Endothelial cell of umbilical vein (primary cell): ENCODE data around the gene SLC25A21. TPM values are rescaled to one million over a fixed set of nuclear protein-coding genes. Genes with fewer than 3 reads are reported as not detected.

Source experiments
- BruUV-seq: library from RNA; stranded (reverse); fragments of 400-500 nt; replicated peaks from 2 replicates; lab custom pipeline; 2021; lab: Mats Ljungman, UMichigan
- CTCF ChIA-PET: fragments of 300-600, 350-600 bp; sonication (Branson Sonifier 250); formaldehyde crosslinking; loops from one replicate; lab custom pipeline; 2021; ENCODE audit warnings: antibody characterized with exemption, inconsistent platforms; lab: Charles Lee
- POLR2A ChIA-PET: fragments of 300-600, 350-600 bp; sonication (Branson Sonifier 250); formaldehyde crosslinking; loops from one replicate; lab custom pipeline; 2021; ENCODE audit warnings: antibody characterized with exemption, inconsistent platforms; lab: Charles Lee
- DNase-seq: peaks from one replicate; pipeline ENCODE4 v3.0.0-alpha.2; 2011; ENCODE audit warnings: low read depth, low spot score
- FAIRE-seq: peaks from 2 replicates; lab custom pipeline; 2011; peaks lifted over from hg19 to GRCh38; lab: Jason Lieb, UNC
- H2AFZ ChIP-seq: 2 replicates; pipeline ENCODE4 v1.6.0; 2012; ENCODE audit warnings: low read depth, low read length, control low read depth, inconsistent platforms
- H3K27ac ChIP-seq: 2 replicates; pipeline ENCODE4 v1.5.1; 2011; ENCODE audit warnings: low read depth, mild to moderate bottlenecking, control low read depth, low read length, moderate library complexity; ENCODE audit not compliant: insufficient read depth
- H3K27me3 ChIP-seq, 2 experiments: 2 replicates each; pipeline versions ENCODE4 v1.6.0 to v1.6.1; 2011; ENCODE audit warnings: low read length in 2 of 2, mixed read lengths in 1 of 2; ENCODE audit not compliant: control insufficient read depth in 2 of 2, insufficient read depth in 2 of 2
- H3K36me3 ChIP-seq, 2 experiments: 2 replicates in 1 of 2; 3 replicates in 1 of 2; pipeline ENCODE4 v1.5.1; 2011; ENCODE audit warnings: low read length in 2 of 2, mild to moderate bottlenecking in 1 of 2, moderate library complexity in 1 of 2; ENCODE audit not compliant: control insufficient read depth in 2 of 2, insufficient read depth in 2 of 2; ENCODE audit errors: extremely low read depth in 1 of 2
- H3K4me1 ChIP-seq: 3 replicates; pipeline ENCODE4 v1.5.1; 2011; ENCODE audit warnings: mild to moderate bottlenecking, low read length; ENCODE audit not compliant: control insufficient read depth, insufficient read depth; ENCODE audit errors: extremely low read depth
- H3K4me2 ChIP-seq: 2 replicates; pipeline ENCODE4 v1.6.1; 2011; ENCODE audit warnings: low read length, control low read depth, mixed read lengths; ENCODE audit not compliant: insufficient read depth
- H3K4me3 ChIP-seq, 3 experiments: fragments of 200-600 bp in 1 of 3; sonication (generic), shearing (Covaris generic) in 1 of 3; replicated peaks in 1 of 3; 2 replicates each; pipeline ENCODE4 v1.5.1; 2011 to 2016; ENCODE audit warnings: control low read depth in 3 of 3, low read length in 3 of 3, mild to moderate bottlenecking in 2 of 3, inconsistent platforms in 1 of 3, low read depth in 1 of 3, moderate library complexity in 1 of 3; ENCODE audit not compliant: insufficient read depth in 1 of 3
- H3K79me2 ChIP-seq: 2 replicates; pipeline ENCODE4 v1.6.0; 2012; ENCODE audit warnings: low read length, inconsistent platforms; ENCODE audit not compliant: control insufficient read depth, insufficient read depth
- H3K9ac ChIP-seq: replicated peaks from 2 replicates; pipeline ENCODE3; 2011; ENCODE audit warnings: low read length, control low read depth; ENCODE audit not compliant: insufficient read depth; ENCODE audit errors: extremely low read depth
- H3K9me1 ChIP-seq: replicated peaks from 3 replicates; pipeline ENCODE4 v1.6.0; 2011; ENCODE audit warnings: mild to moderate bottlenecking, low read length; ENCODE audit not compliant: control insufficient read depth, insufficient read depth; ENCODE audit errors: extremely low read depth
- H3K9me3 ChIP-seq: replicated peaks from 2 replicates; pipeline ENCODE4 v1.5.1; 2012; ENCODE audit warnings: low read length, inconsistent platforms; ENCODE audit not compliant: control insufficient read depth, insufficient read depth
- H4K20me1 ChIP-seq: replicated peaks from 2 replicates; pipeline ENCODE3; 2011; ENCODE audit warnings: mild to moderate bottlenecking, low read length; ENCODE audit not compliant: control insufficient read depth, insufficient read depth; ENCODE audit errors: extremely low read depth
- CTCF ChIP-seq, 2 donors: IDR thresholded peaks; 1 replicate in 1 of 2; 2 replicates in 1 of 2; pipeline ENCODE4 v1.5.1; 2011; ENCODE audit warnings: low read length in 2 of 2, mild to moderate bottlenecking in 2 of 2, moderate library complexity in 2 of 2, control low read depth in 1 of 2, inconsistent platforms in 1 of 2, low read depth in 1 of 2; ENCODE audit not compliant: insufficient read depth in 1 of 2; ENCODE audit errors: extremely low read depth in 1 of 2
- EZH2 ChIP-seq: IDR thresholded peaks from 2 replicates; pipeline ENCODE4 v1.6.1; 2012; ENCODE audit warnings: borderline replicate concordance, low read depth, mild to moderate bottlenecking, moderate library complexity, low read length, inconsistent platforms; ENCODE audit not compliant: severe bottlenecking
- FOS ChIP-seq: IDR thresholded peaks from 2 replicates; pipeline ENCODE4 v1.6.1; 2011; ENCODE audit warnings: mild to moderate bottlenecking, low read length, moderate library complexity, borderline replicate concordance; ENCODE audit not compliant: insufficient read depth
- GATA2 ChIP-seq: IDR thresholded peaks from 2 replicates; pipeline ENCODE4 v1.7.0; 2011; ENCODE audit warnings: low read depth, mild to moderate bottlenecking, moderate library complexity, mixed read lengths, low read length; ENCODE audit not compliant: insufficient read length, insufficient read depth
- JUN ChIP-seq: IDR thresholded peaks from 2 replicates; pipeline ENCODE4 v1.6.1; 2011; ENCODE audit warnings: borderline replicate concordance, low read depth; ENCODE audit not compliant: insufficient read length, insufficient read depth
- MAX ChIP-seq: IDR thresholded peaks from 2 replicates; pipeline ENCODE4 v1.6.1; 2011; ENCODE audit not compliant: insufficient read depth, insufficient read length
- MYC ChIP-seq: IDR thresholded peaks from one replicate; pipeline ENCODE4 v1.6.1; 2011; ENCODE audit warnings: mild to moderate bottlenecking, low read depth, low read length
- POLR2A ChIP-seq: IDR thresholded peaks from 2 replicates; pipeline ENCODE4 v1.6.1; 2012; ENCODE audit warnings: low read depth, mild to moderate bottlenecking, control low read depth, low read length
- POLR2AphosphoS5 ChIP-seq: IDR thresholded peaks from 2 replicates; pipeline ENCODE4 v1.6.1; 2012; ENCODE audit warnings: low read depth, mild to moderate bottlenecking, control low read depth, low read length, moderate library complexity; ENCODE audit not compliant: insufficient read depth
- dilution Hi-C: fragments of 300-500 bp; cut with MboI; formaldehyde crosslinking; loops from one replicate; pipeline ENCODE4 v1.15.0; 2019; ENCODE audit warnings: low sequenced_read_pairs; ENCODE audit not compliant: extremely low pct_ligation_motif_present
- intact Hi-C: fragments of 100-400 bp; cut with micrococcal nuclease; formaldehyde crosslinking; loops from one replicate; pipeline ENCODE4 v1.10.0; 2022
- polyA plus RNA-seq, 4 experiments: library from polyadenylated mRNA; depleted of rRNA in 3 of 4; stranded (reverse) in 3 of 4; unstranded in 1 of 4; fragments of >200 nt; gene quantifications; 2 replicates each; pipeline versions ENCODE4 v1.2.1 to v1.2.3, GENCODE V29; 2011 to 2012; ENCODE audit warnings: missing spikeins in 1 of 4
- total RNA-seq: library from RNA; stranded (reverse); gene quantifications from 2 replicates; pipeline ENCODE4 v1.2.3, GENCODE V29; 2021

Gene SLC25A21
- total and polyA plus RNA-seq, 2 donors (not counting 3 experiments of a cell fraction or from before 2014, with no cell fraction given) = 0.98 to 1.4 TPM

GRCh38 chr14:36797634-36798033 is 374.8 kb downstream of the SLC25A21 start:
- TF ChIP-seq MYC = no peak
- no peak for TF ChIP-seq POLR2A
- TF ChIP-seq POLR2AphosphoS5 = no peak
- TF ChIP-seq MAX = no peak
- TF ChIP-seq EZH2 = no peak
- no peak for TF ChIP-seq JUN
- no peak for TF ChIP-seq CTCF (IDR thresholded peaks at IDR 0.05; ENCODE audit: extremely low read depth in 1 of 2, insufficient read depth in 1 of 2, low read depth in 1 of 2, low read length in 2 of 2)
- TF ChIP-seq FOS = no peak
- no peak for TF ChIP-seq GATA2
- no peaks in the 10 kb centered on the region for H3K36me3 ChIP-seq
- no peak overlapping the region for H2AFZ ChIP-seq
- no peak overlapping the region for H3K9ac ChIP-seq
- DNase-seq (no peak), FAIRE-seq (no peak)
- H3K4me2 ChIP-seq = no peak overlapping the region
- intact Hi-C loops (no loop called here), dilution Hi-C loops (no loop called here)
- H3K4me3 ChIP-seq = no peak overlapping the region
- peaks cover 8 to 19% of the 10 kb centered on the region in 2 experiments for H3K27me3 ChIP-seq
- no peak overlapping the region for H3K27ac ChIP-seq
- no peaks in the 10 kb centered on the region for H3K9me3 ChIP-seq
- H3K79me2 ChIP-seq = no peaks in the 10 kb centered on the region
- no peaks in the 10 kb centered on the region for H3K4me1 ChIP-seq
- CTCF ChIA-PET = interaction anchor here (1.1 to 1.2 kb wide), 2 partner anchors 50 to 352 kb away, joined by 3 to 4 read pairs; no protein-coding TSS in a partner anchor
- H3K9me1 ChIP-seq = no peaks in the 10 kb centered on the region
- POLR2A ChIA-PET = no interaction called here
- no TSS peak for BruUV-seq
- H4K20me1 ChIP-seq = no peaks in the 10 kb centered on the region
